HCT116 (cell line): ENCODE results near the gene STX16. TPM values are rescaled to one million over a fixed set of nuclear protein-coding genes. Genes with fewer than 3 reads are reported as not detected.

Experiments used
- ATAC-seq: fragments of 200-7000 bp; cut with Tn5 transposase; 2 replicates; pipeline ENCODE4 v1.9.1; 2020; ENCODE audit warnings: mild to moderate bottlenecking, moderate library complexity
- BruUV-seq: library from RNA; stranded (reverse); fragments of 400-500 nt; replicated peaks from 2 replicates; lab custom pipeline; 2021; lab: Mats Ljungman, UMichigan
- CTCF ChIA-PET: fragments of 300-600 bp; sonication (Branson Sonifier 250); formaldehyde crosslinking; loops from one replicate; lab custom pipeline; 2021; ENCODE audit warnings: antibody characterized with exemption; lab: Charles Lee
- POLR2A ChIA-PET: fragments of 300-600, 350-600 bp; sonication (Branson Sonifier 250); formaldehyde crosslinking; loops from one replicate; lab custom pipeline; 2021; ENCODE audit warnings: antibody characterized with exemption; lab: Charles Lee
- RAD21 ChIA-PET, 2 experiments: fragments of 300-600 bp; sonication (Branson Sonifier 250); formaldehyde crosslinking; loops; one replicate each; lab custom pipeline; 2023; ENCODE audit warnings: low total read pairs in 2 of 2; ENCODE audit not compliant: uncharacterized antibody in 2 of 2, unreplicated experiment in 2 of 2, low non-redundant PET in 1 of 2; lab: Charles Lee
- DNase-seq: peaks from one replicate; pipeline ENCODE4 v3.0.0-alpha.2; 2010; ENCODE audit warnings: low read depth, low spot score
- H2AFZ ChIP-seq: fragments of 200-600 bp; shearing (Covaris generic), sonication (generic); 2 replicates; pipeline ENCODE4 v1.6.1; 2017; ENCODE audit warnings: low read depth, mixed run types, mixed read lengths, antibody characterized with exemption, low read length; ENCODE audit not compliant: poor library complexity, severe bottlenecking
- H3K27ac ChIP-seq: 2 replicates; pipeline ENCODE4 v1.5.1; 2012; ENCODE audit warnings: low read depth, low read length
- H3K27me3 ChIP-seq: fragments of 200-600 bp; sonication (generic); 2 replicates; pipeline ENCODE4 v1.6.1; 2016; ENCODE audit warnings: mixed run types, low read length, mixed read lengths; ENCODE audit not compliant: insufficient read depth
- H3K36me3 ChIP-seq, 2 experiments: fragments of 200-500 bp in 1 of 2; fragments of 200-600 bp in 1 of 2; sonication (Bioruptor generic) in 1 of 2; sonication (generic) in 1 of 2; 2 replicates each; pipeline versions ENCODE4 v1.5.1 to v1.6.1; 2014 to 2016; ENCODE audit warnings: low read length in 2 of 2, inconsistent platforms in 1 of 2, mixed read lengths in 1 of 2, mixed run types in 1 of 2; ENCODE audit not compliant: insufficient read depth in 2 of 2, control insufficient read depth in 1 of 2
- H3K4me1 ChIP-seq, 2 experiments: fragments of 200-600 bp in 1 of 2; sonication (generic) in 1 of 2; 2 replicates each; pipeline versions ENCODE4 v1.5.1 to v1.6.1; 2012 to 2017; ENCODE audit warnings: low read length in 2 of 2, inconsistent platforms in 1 of 2, mild to moderate bottlenecking in 1 of 2, mixed read lengths in 1 of 2, mixed run types in 1 of 2, moderate library complexity in 1 of 2; ENCODE audit not compliant: insufficient read depth in 2 of 2, control insufficient read depth in 1 of 2
- H3K4me2 ChIP-seq: fragments of 200-600 bp; sonication (generic); 2 replicates; pipeline ENCODE4 v1.6.1; 2017; ENCODE audit warnings: mixed run types, low read length, mixed read lengths
- H3K4me3 ChIP-seq, 2 experiments: fragments of 200-600 bp in 1 of 2; sonication (generic) in 1 of 2; replicated peaks in 1 of 2; 2 replicates each; pipeline ENCODE4 v1.5.1; 2011 to 2016; ENCODE audit warnings: low read length in 2 of 2, control low read depth in 1 of 2, low read depth in 1 of 2, mild to moderate bottlenecking in 1 of 2, mixed read lengths in 1 of 2, mixed run types in 1 of 2
- H3K79me2 ChIP-seq: fragments of 200-600 bp; sonication (generic); 2 replicates; pipeline ENCODE4 v1.6.1; 2017; ENCODE audit warnings: mild to moderate bottlenecking, mixed run types, low read length, moderate library complexity, mixed read lengths; ENCODE audit not compliant: insufficient read depth
- H3K9ac ChIP-seq: fragments of 200-600 bp; sonication (generic); 2 replicates; pipeline ENCODE4 v1.6.1; 2016; ENCODE audit warnings: low read length, mixed read lengths
- H3K9me2 ChIP-seq: fragments of 200-600 bp; sonication (generic), shearing (Covaris generic); 2 replicates; pipeline ENCODE4 v1.6.1; 2017; ENCODE audit warnings: mixed run types, mild to moderate bottlenecking, moderate library complexity; ENCODE audit not compliant: insufficient read depth
- H3K9me3 ChIP-seq, 2 experiments: fragments of 200-500 bp in 1 of 2; fragments of 200-600 bp in 1 of 2; sonication (Bioruptor generic) in 1 of 2; sonication (generic) in 1 of 2; 2 replicates each; pipeline ENCODE4 v1.6.1; 2014 to 2017; ENCODE audit warnings: low read length in 2 of 2, mixed read lengths in 2 of 2, inconsistent platforms in 1 of 2, low read depth in 1 of 2, mild to moderate bottlenecking in 1 of 2, mixed run types in 1 of 2, moderate library complexity in 1 of 2; ENCODE audit not compliant: control insufficient read depth in 1 of 2, insufficient read depth in 1 of 2
- H4K20me1 ChIP-seq: fragments of 200-600 bp; sonication (generic), shearing (Covaris generic); 2 replicates; pipeline ENCODE4 v1.6.1; 2017; ENCODE audit warnings: mixed run types, mild to moderate bottlenecking, moderate library complexity; ENCODE audit not compliant: insufficient read depth
- CEBPB ChIP-seq: IDR thresholded peaks from 2 replicates; pipeline ENCODE4 v1.6.1; 2012; ENCODE audit warnings: low read depth
- EGR1 ChIP-seq: IDR thresholded peaks from 2 replicates; pipeline ENCODE4 v1.6.1; 2012; ENCODE audit warnings: low read depth
- ELF1 ChIP-seq: IDR thresholded peaks from 2 replicates; pipeline ENCODE4 v1.6.1; 2012; ENCODE audit warnings: low read depth, borderline replicate concordance
- EZH2 ChIP-seq: fragments of 200-600 bp; sonication (generic); IDR thresholded peaks from 2 replicates; pipeline ENCODE4 v1.6.1; 2017; ENCODE audit warnings: antibody characterized with exemption, mixed run types
- EZH2phosphoT487 ChIP-seq: fragments of 200-600 bp; IDR thresholded peaks from 2 replicates; pipeline ENCODE4 v1.6.1; 2018; ENCODE audit warnings: antibody characterized with exemption, borderline replicate concordance
- FOSL1 ChIP-seq: IDR thresholded peaks from 2 replicates; pipeline ENCODE4 v1.6.1; 2012; ENCODE audit warnings: low read depth
- POLR2A ChIP-seq: IDR thresholded peaks from 2 replicates; pipeline ENCODE4 v1.7.0; 2011; ENCODE audit warnings: borderline replicate concordance; ENCODE audit not compliant: insufficient read depth, insufficient read length; ENCODE audit errors: extremely low read depth
- POLR2AphosphoS5 ChIP-seq: IDR thresholded peaks from 2 replicates; pipeline ENCODE4 v1.6.1; 2011; ENCODE audit warnings: mild to moderate bottlenecking, low read depth, low read length, moderate library complexity
- RAD21 ChIP-seq: IDR thresholded peaks from 2 replicates; pipeline ENCODE4 v1.6.1; 2012; ENCODE audit warnings: low read depth, mild to moderate bottlenecking
- SP1 ChIP-seq: IDR thresholded peaks from 2 replicates; pipeline ENCODE4 v1.6.1; 2012; ENCODE audit warnings: low read depth
- TCF7L2 ChIP-seq: IDR thresholded peaks from 2 replicates; pipeline ENCODE4 v1.7.0; 2011; ENCODE audit warnings: borderline replicate concordance, inconsistent platforms; ENCODE audit not compliant: insufficient read depth, insufficient read length; ENCODE audit errors: extremely low read depth
- YY1 ChIP-seq: IDR thresholded peaks from 2 replicates; pipeline ENCODE4 v1.6.1; 2011; ENCODE audit warnings: low read length, low read depth, moderate library complexity, mild to moderate bottlenecking; ENCODE audit not compliant: insufficient replicate concordance; ENCODE audit errors: extremely low read depth
- ZFX ChIP-seq: fragments of 450-650 bp; IDR thresholded peaks from 2 replicates; pipeline ENCODE4 v1.6.1; 2017
- ZNF274 ChIP-seq: fragments of 200-500 bp; sonication (Bioruptor generic); IDR thresholded peaks from 2 replicates; pipeline ENCODE4 v1.6.1; 2014; ENCODE audit warnings: mild to moderate bottlenecking, low read depth, low read length, inconsistent platforms
- intact Hi-C: fragments of 100-400 bp; cut with micrococcal nuclease; formaldehyde crosslinking; loops from 2 replicates; pipeline ENCODE4 v1.10.0; 2022
- total RNA-seq: library from RNA; stranded (reverse); gene quantifications from one replicate; pipeline ENCODE4 v1.2.1, GENCODE V29; 2021; ENCODE audit not compliant: unreplicated experiment
- TF ChIP-seq, protein P1 (sequence below): IDR thresholded peaks from 2 replicates; pipeline ENCODE4 v1.6.1; 2011; ENCODE audit warnings: mild to moderate bottlenecking, low read length, moderate library complexity; ENCODE audit not compliant: insufficient replicate concordance; ENCODE audit errors: extremely low read depth
- TF ChIP-seq, protein P2 (sequence below): IDR thresholded peaks from 2 replicates; pipeline ENCODE4 v1.6.1; 2012

Gene STX16
- total RNA-seq, 1 experiment from 2014 or later: 55.1 TPM

DNA sequence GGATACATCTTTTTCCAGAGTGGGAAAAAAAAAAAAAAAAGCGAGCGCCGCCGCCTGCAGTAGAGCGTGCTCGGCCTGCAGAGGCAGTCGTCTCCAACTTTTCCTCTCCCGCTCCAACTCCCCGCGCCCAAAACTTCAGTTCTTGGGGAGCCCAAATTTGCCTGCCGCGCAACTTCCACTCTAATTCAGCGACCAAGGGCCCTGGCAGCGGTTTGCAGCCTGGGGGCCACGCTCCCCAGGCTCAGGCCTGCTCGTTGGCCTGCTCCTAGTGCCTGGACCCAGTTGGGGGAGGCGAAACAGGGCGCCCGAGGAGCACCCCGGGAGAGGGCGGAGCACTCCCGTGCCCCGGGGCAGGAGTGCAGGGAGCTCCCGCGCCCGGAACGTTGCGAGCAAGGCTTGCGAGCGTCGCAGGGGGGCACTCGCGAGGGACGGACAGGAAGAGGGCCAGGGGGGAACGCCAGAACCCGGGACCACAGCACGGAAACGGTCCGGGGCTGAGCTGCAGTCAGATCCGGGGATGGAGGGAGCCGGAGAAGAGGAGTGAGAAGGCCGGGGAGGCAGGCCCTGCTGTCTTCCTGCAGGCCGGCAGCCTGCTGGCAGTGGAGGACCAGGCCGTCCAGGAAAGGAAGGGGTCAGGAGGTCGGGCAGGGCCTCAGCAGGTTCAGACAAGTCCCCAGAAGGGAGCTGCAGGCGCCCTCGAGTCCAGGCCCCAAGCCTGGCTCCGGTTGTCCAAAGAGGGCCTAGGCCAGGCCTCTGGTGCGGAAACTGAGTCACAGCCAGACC, at the start of gene STX16 (continued):
- TF ChIP-seq, protein P1, sequence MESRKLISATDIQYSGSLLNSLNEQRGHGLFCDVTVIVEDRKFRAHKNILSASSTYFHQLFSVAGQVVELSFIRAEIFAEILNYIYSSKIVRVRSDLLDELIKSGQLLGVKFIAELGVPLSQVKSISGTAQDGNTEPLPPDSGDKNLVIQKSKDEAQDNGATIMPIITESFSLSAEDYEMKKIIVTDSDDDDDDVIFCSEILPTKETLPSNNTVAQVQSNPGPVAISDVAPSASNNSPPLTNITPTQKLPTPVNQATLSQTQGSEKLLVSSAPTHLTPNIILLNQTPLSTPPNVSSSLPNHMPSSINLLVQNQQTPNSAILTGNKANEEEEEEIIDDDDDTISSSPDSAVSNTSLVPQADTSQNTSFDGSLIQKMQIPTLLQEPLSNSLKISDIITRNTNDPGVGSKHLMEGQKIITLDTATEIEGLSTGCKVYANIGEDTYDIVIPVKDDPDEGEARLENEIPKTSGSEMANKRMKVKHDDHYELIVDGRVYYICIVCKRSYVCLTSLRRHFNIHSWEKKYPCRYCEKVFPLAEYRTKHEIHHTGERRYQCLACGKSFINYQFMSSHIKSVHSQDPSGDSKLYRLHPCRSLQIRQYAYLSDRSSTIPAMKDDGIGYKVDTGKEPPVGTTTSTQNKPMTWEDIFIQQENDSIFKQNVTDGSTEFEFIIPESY: peak; percentile 76
- peak; percentile 85 for TF ChIP-seq SP1
- TF ChIP-seq POLR2AphosphoS5: peak; percentile 72; the same call in 1 of the 2 replicates
- peak; percentile 99 for TF ChIP-seq ZFX
- no peak for TF ChIP-seq EZH2
- no peak; the same call in 1 of the 2 replicates for TF ChIP-seq CEBPB
- TF ChIP-seq TCF7L2: peak; percentile 61
- no peak for TF ChIP-seq EGR1
- no peak for TF ChIP-seq POLR2A
- peak; percentile 52 for TF ChIP-seq ELF1
- peak; percentile 49 for TF ChIP-seq RAD21

GRCh38 chr20:58602124-58602523, 49.0 kb upstream of the STX16 start:
- intact Hi-C loops: no loop called here
- Histone ChIP-seq H3K4me3 (no peak overlapping the region), H3K4me2 (no peak overlapping the region), H3K9me3 (no peaks in the 10 kb centered on the region), H2AFZ (no peak overlapping the region), H3K27me3 (no peaks in the 10 kb centered on the region), H3K9ac (no peak overlapping the region), H3K9me2 (no peaks in the 10 kb centered on the region), H3K4me1 (no peaks in the 10 kb centered on the region), H4K20me1 (no peaks in the 10 kb centered on the region), H3K27ac (no peak overlapping the region), H3K36me3 (no peaks in the 10 kb centered on the region), H3K79me2 (no peaks in the 10 kb centered on the region)
- ChIA-PET CTCF (interaction anchor here (0.9 kb wide), 1 partner anchor 11 kb away, joined by 3 read pairs; no protein-coding TSS in a partner anchor), POLR2A (no interaction called here), RAD21 (no interaction called here)
- no peak for DNase-seq
- no TSS peak for BruUV-seq
- ATAC-seq: no peak
- TF ChIP-seq TCF7L2 (no peak), EZH2 (no peak), SP1 (no peak), RAD21 (no peak), ZNF274 (no peak), FOSL1 (no peak), ELF1 (no peak), YY1 (no peak), EZH2phosphoT487 (no peak), CEBPB (no peak)
- TF ChIP-seq, protein P2, sequence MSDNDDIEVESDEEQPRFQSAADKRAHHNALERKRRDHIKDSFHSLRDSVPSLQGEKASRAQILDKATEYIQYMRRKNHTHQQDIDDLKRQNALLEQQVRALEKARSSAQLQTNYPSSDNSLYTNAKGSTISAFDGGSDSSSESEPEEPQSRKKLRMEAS: no peak
- TF ChIP-seq, protein P1: no peak
